Uterus (tissue), 4 donors: ENCODE data around the gene FAIM2. TPM values are rescaled to one million over a fixed set of nuclear protein-coding genes. Genes with fewer than 3 reads are reported as not detected.
A peak's percentile ranks its signal among the peaks of the same experiment; 100 is the strongest.

Source experiments
- DNase-seq, 2 donors: peaks; one replicate each; pipeline ENCODE4 v3.0.0-alpha.2; 2019 to 2020
- H3K27ac ChIP-seq, 2 donors: fragments of 200-600 bp; sonication (generic); 1 replicate in 1 of 2; 2 replicates in 1 of 2; pipeline ENCODE4 v1.5.1; 2016 to 2018
- H3K27me3 ChIP-seq, 2 donors: fragments of 200-600 bp; sonication (generic); one replicate each; pipeline ENCODE4 v1.5.1; 2018 to 2019; ENCODE audit warnings: control low read depth in 1 of 2
- H3K36me3 ChIP-seq, 2 donors: fragments of 200-600 bp; sonication (generic); one replicate each; pipeline ENCODE4 v1.5.1; 2019; ENCODE audit warnings: control low read depth in 1 of 2
- H3K4me1 ChIP-seq, 2 donors: fragments of 200-600 bp; sonication (generic); one replicate each; pipeline ENCODE4 v1.5.1; 2018 to 2019; ENCODE audit warnings: control low read depth in 1 of 2
- H3K4me3 ChIP-seq, 2 donors: fragments of 200-600 bp; sonication (generic); 1 replicate in 1 of 2; 2 replicates in 1 of 2; pipeline ENCODE4 v1.5.1; 2018 to 2019; ENCODE audit warnings: mild to moderate bottlenecking in 1 of 2
- H3K9me3 ChIP-seq, 2 donors: fragments of 200-600 bp; sonication (generic); one replicate each; pipeline ENCODE4 v1.5.1; 2019; ENCODE audit warnings: control low read depth in 1 of 2
- CTCF ChIP-seq, 4 experiments: fragments of 200-600 bp in 2 of 4; fragments of 450-650 bp in 2 of 4; sonication (generic) in 2 of 4; IDR thresholded peaks; one replicate each; pipeline ENCODE4 v1.5.1; 2016 to 2019; ENCODE audit warnings: antibody characterized with exemption in 4 of 4, mild to moderate bottlenecking in 2 of 4, moderate library complexity in 1 of 4
- POLR2A ChIP-seq, 2 donors: fragments of 450-650 bp; IDR thresholded peaks; one replicate each; pipeline ENCODE4 v1.6.1; 2016; ENCODE audit warnings: antibody characterized with exemption in 2 of 2, mild to moderate bottlenecking in 1 of 2, moderate library complexity in 1 of 2
- intact Hi-C: fragments of 100-400 bp; cut with DNase I; formaldehyde crosslinking; loops from one replicate; pipeline ENCODE4 v1.15.1; 2023; ENCODE audit warnings: low total_unique reads
- total RNA-seq, 4 donors: library from RNA; depleted of rRNA in 3 of 4; stranded (reverse); fragments of >200 nt in 3 of 4; gene quantifications; one replicate each; pipeline versions ENCODE4 v1.1.0 to v1.2.4, GENCODE V29; 2014 to 2023
- donor health status: DM: yes; HTN: yes; CAD: no.

FAIM2 gene
- total RNA-seq, 4 donors from 2014 or later, result 1.0 to 11.9 (median 5.5) TPM

GRCh38 chr12:49920241-49920914 lies 16.7 kb upstream of the FAIM2 start:
- H3K27ac ChIP-seq, result no peak overlapping the region

GRCh38 chr12:49917788-49918173 lies 14.1 kb upstream of the FAIM2 start:
- H3K27ac ChIP-seq, result no peak overlapping the region
- H3K4me3 ChIP-seq, result no peak overlapping the region
- intact Hi-C loops, result no loop called here
- no peaks in the 10 kb centered on the region for H3K36me3 ChIP-seq
- TF ChIP-seq POLR2A (IDR thresholded peaks at IDR 0.05) (no peak), CTCF (IDR thresholded peaks at IDR 0.05) (no peak)
- peak in 1 of 2 donors; percentile 4 for DNase-seq
- no peaks in the 10 kb centered on the region for H3K4me1 ChIP-seq
- H3K9me3 ChIP-seq, result no peaks in the 10 kb centered on the region
- no peaks in the 10 kb centered on the region for H3K27me3 ChIP-seq

More at GRCh38 chr12:49920241-49920914, 16.7 kb upstream of the FAIM2 start:
- no peak overlapping the region for H3K4me3 ChIP-seq
- no peaks in the 10 kb centered on the region for H3K36me3 ChIP-seq
- H3K4me1 ChIP-seq, result no peaks in the 10 kb centered on the region
- TF ChIP-seq CTCF (IDR thresholded peaks at IDR 0.05) (no peak), POLR2A (IDR thresholded peaks at IDR 0.05) (no peak)
- intact Hi-C loops, result no loop called here
- H3K27me3 ChIP-seq, result no peaks in the 10 kb centered on the region
- no peaks in the 10 kb centered on the region for H3K9me3 ChIP-seq
- peak; percentile 15 to 55 for DNase-seq

GRCh38 chr12:49917166-49917787 lies 13.6 kb upstream of the FAIM2 start:
- Histone ChIP-seq H3K27me3 (no peaks in the 10 kb centered on the region), H3K27ac (no peak overlapping the region), H3K9me3 (no peaks in the 10 kb centered on the region), H3K36me3 (no peaks in the 10 kb centered on the region), H3K4me1 (no peaks in the 10 kb centered on the region), H3K4me3 (no peak overlapping the region)
- DNase-seq, result peak in 1 of 2 donors; percentile 3
- intact Hi-C loops, result no loop called here
- TF ChIP-seq POLR2A (IDR thresholded peaks at IDR 0.05), result no peak
- no peak for TF ChIP-seq CTCF (IDR thresholded peaks at IDR 0.05)

- Histone ChIP-seq H3K27me3 (no peaks in the 10 kb centered on the region), H3K36me3 (no peaks in the 10 kb centered on the region), H3K9me3 (no peaks in the 10 kb centered on the region), H3K4me1 (no peaks in the 10 kb centered on the region), H3K27ac (no peak overlapping the region), H3K4me3 (no peak overlapping the region)
- TF ChIP-seq CTCF (IDR thresholded peaks at IDR 0.05) (no peak), POLR2A (IDR thresholded peaks at IDR 0.05) (no peak)
- DNase-seq, result no peak
- intact Hi-C loops, result no loop called here
Measured at GRCh38 chr12:49916129-49916919, 12.6 kb upstream of the FAIM2 start.
